B cell (primary cell): ENCODE measurements around the gene C12orf75. TPM values are rescaled to one million over a fixed set of nuclear protein-coding genes. Genes with fewer than 3 reads are reported as not detected.

Source experiments
- ATAC-seq: fragments of 200-7000 bp; cut with Tn5 transposase; one replicate; pipeline ENCODE4 v1.10.0; 2021; ENCODE audit warnings: low read depth, mild to moderate bottlenecking, moderate number of reproducible peaks, moderate library complexity
- CTCF ChIA-PET: fragments of 350-600 bp; sonication (Branson Sonifier 250); formaldehyde crosslinking; loops from one replicate; lab custom pipeline; 2021; ENCODE audit warnings: antibody characterized with exemption, inconsistent platforms; lab: Charles Lee
- POLR2A ChIA-PET: fragments of 350-600 bp; sonication (Branson Sonifier 250); formaldehyde crosslinking; loops from one replicate; lab custom pipeline; 2021; ENCODE audit warnings: antibody characterized with exemption; lab: Charles Lee
- DNase-seq: peaks from one replicate; pipeline ENCODE4 v3.0.0; 2013
- H2AFZ ChIP-seq: 2 replicates; pipeline ENCODE4 v1.6.1; 2012; ENCODE audit warnings: mild to moderate bottlenecking, low read depth, low read length; ENCODE audit not compliant: insufficient read depth, poor library complexity, severe bottlenecking
- H3K27ac ChIP-seq, 2 donors: 1 replicate in 1 of 2; 2 replicates in 1 of 2; pipeline ENCODE4 v1.5.1; 2012 to 2013; ENCODE audit warnings: low read length in 2 of 2, mild to moderate bottlenecking in 2 of 2, moderate library complexity in 1 of 2
- H3K27me3 ChIP-seq, 4 experiments: fragments of 200-600 bp in 1 of 4; sonication (generic) in 1 of 4; replicated peaks in 1 of 4; 1 replicate in 2 of 4; 2 replicates in 2 of 4; pipeline versions ENCODE4 v1.6.1 to v1.7.0; 2013 to 2016; ENCODE audit warnings: low read length in 3 of 4, mild to moderate bottlenecking in 2 of 4, mixed read lengths in 1 of 4, moderate library complexity in 1 of 4; ENCODE audit not compliant: insufficient read depth in 4 of 4, control insufficient read depth in 3 of 4; ENCODE audit errors: control extremely low read depth in 1 of 4
- H3K36me3 ChIP-seq, 2 experiments: replicated peaks in 1 of 2; 1 replicate in 1 of 2; 2 replicates in 1 of 2; pipeline versions ENCODE4 v1.6.1 to v1.7.1; 2013; ENCODE audit warnings: low read length in 1 of 2; ENCODE audit not compliant: insufficient read depth in 2 of 2, control insufficient read depth in 1 of 2; ENCODE audit errors: control extremely low read depth in 1 of 2, extremely low read depth in 1 of 2
- H3K4me1 ChIP-seq, 2 donors: fragments of 200-600 bp in 1 of 2; sonication (generic) in 1 of 2; 1 replicate in 1 of 2; 2 replicates in 1 of 2; pipeline versions ENCODE4 v1.5.1 to v1.6.1; 2013 to 2017; ENCODE audit warnings: low read length in 2 of 2; ENCODE audit not compliant: control insufficient read depth in 2 of 2, insufficient read depth in 2 of 2
- H3K4me2 ChIP-seq: replicated peaks from 2 replicates; pipeline ENCODE3; 2012; ENCODE audit warnings: mild to moderate bottlenecking, low read depth, low read length; ENCODE audit not compliant: poor library complexity, severe bottlenecking
- H3K4me3 ChIP-seq, 5 experiments: fragments of 200-600 bp in 1 of 5; sonication (generic) in 1 of 5; 1 replicate in 3 of 5; 2 replicates in 2 of 5; pipeline versions ENCODE4 v1.5.1 to v1.7.0; 2011 to 2016; ENCODE audit warnings: low read length in 4 of 5, mild to moderate bottlenecking in 4 of 5, low read depth in 2 of 5, control low read depth in 1 of 5, moderate library complexity in 1 of 5; ENCODE audit not compliant: insufficient read depth in 1 of 5; ENCODE audit errors: control extremely low read depth in 1 of 5, extremely low read depth in 1 of 5
- H3K79me2 ChIP-seq: fragments of 200-600 bp; sonication (generic); one replicate; pipeline ENCODE4 v1.6.0; 2016; ENCODE audit warnings: low read length; ENCODE audit not compliant: control insufficient read depth, insufficient read depth
- H3K9ac ChIP-seq: fragments of 200-600 bp; sonication (generic); 2 replicates; pipeline ENCODE4 v1.6.1; 2017; ENCODE audit warnings: mild to moderate bottlenecking, low read length, moderate library complexity
- H3K9me3 ChIP-seq, 3 donors: one replicate each; pipeline versions ENCODE4 v1.6.1 to v1.7.1; 2013; ENCODE audit warnings: low read length in 2 of 3; ENCODE audit not compliant: control insufficient read depth in 2 of 3, insufficient read depth in 1 of 3; ENCODE audit errors: control extremely low read depth in 1 of 3
- H4K20me1 ChIP-seq: 2 replicates; pipeline ENCODE4 v1.6.0; 2012; ENCODE audit warnings: mild to moderate bottlenecking, low read length; ENCODE audit not compliant: insufficient read depth, control insufficient read depth, poor library complexity, severe bottlenecking
- H3K27ac Mint-ChIP-seq: one replicate; pipeline ENCODE4 v1.8.0; 2021; ENCODE audit warnings: mixed read lengths
- H3K27me3 Mint-ChIP-seq: one replicate; pipeline ENCODE4 v1.8.0; 2021; ENCODE audit warnings: mixed read lengths
- H3K4me1 Mint-ChIP-seq: one replicate; pipeline ENCODE4 v1.8.0; 2021; ENCODE audit warnings: mixed read lengths
- H3K4me3 Mint-ChIP-seq: one replicate; pipeline ENCODE4 v1.8.0; 2021; ENCODE audit warnings: mixed read lengths
- H3K9me3 Mint-ChIP-seq: one replicate; pipeline ENCODE4 v1.8.0; 2022; ENCODE audit warnings: mixed read lengths; ENCODE audit not compliant: insufficient read depth
- EZH2 ChIP-seq: IDR thresholded peaks from 2 replicates; pipeline ENCODE4 v1.6.1; 2012; ENCODE audit warnings: borderline replicate concordance, low read depth, mild to moderate bottlenecking, moderate library complexity, low read length; ENCODE audit not compliant: insufficient read depth, poor library complexity, severe bottlenecking
- WGBS: methylation state at CpG from one replicate; pipeline ENCODE4 v1.1.5; 2013; ENCODE audit warnings: missing lambda C conversion rate; ENCODE audit not compliant: insufficient coverage; 5-methylcytosine and 5-hydroxymethylcytosine counted together
- intact Hi-C: fragments of 100-400 bp; cut with micrococcal nuclease; formaldehyde crosslinking; loops from one replicate; pipeline ENCODE4 v1.10.0; 2022
- polyA plus RNA-seq: library from polyadenylated mRNA; depleted of rRNA; stranded (reverse); fragments of >200 nt; gene quantifications from 2 replicates; pipeline ENCODE4 v1.2.3, GENCODE V29; 2012
- total RNA-seq, 2 donors: library from RNA; stranded (reverse); fragments of 120-200 nt in 1 of 2; gene quantifications; 1 replicate in 1 of 2; 2 replicates in 1 of 2; pipeline versions ENCODE4 v1.2.3 to v1.2.4, GENCODE V29; 2013 to 2022
- TF ChIP-seq, protein P1 (sequence below): fragments of 200-600 bp; IDR thresholded peaks from one replicate; pipeline ENCODE4 v1.8.0; 2022; ENCODE audit warnings: antibody characterized with exemption, mild to moderate bottlenecking

The C12orf75 gene
- total and polyA plus RNA-seq, 2 donors (not counting 1 experiment from before 2014, with no cell fraction given), result 8.5 to 12.9 TPM

GRCh38 chr12:105396024-105396423 lies 65.5 kb downstream of the C12orf75 start:
- no peak overlapping the region for H3K27ac ChIP-seq
- no peaks in the 10 kb centered on the region for H3K27me3 Mint-ChIP-seq
- DNase-seq (no peak), ATAC-seq (no peak)
- WGBS, result no CpG with 5 or more reads among the region's 1 CpG
- no peak overlapping the region for H2AFZ ChIP-seq
- H3K36me3 ChIP-seq, result no peaks in the 10 kb centered on the region
- H3K4me2 ChIP-seq, result no peak overlapping the region
- H3K4me1 Mint-ChIP-seq, result no peaks in the 10 kb centered on the region
- POLR2A ChIA-PET, result no interaction called here
- peaks cover 0 to 4% (median 3%) of the 10 kb centered on the region in 3 donors for H3K9me3 ChIP-seq
- intact Hi-C loops, result no loop called here
- peaks cover 11% of the 10 kb centered on the region for H3K9me3 Mint-ChIP-seq
- no peak overlapping the region for H3K4me3 Mint-ChIP-seq
- TF ChIP-seq, protein P1, sequence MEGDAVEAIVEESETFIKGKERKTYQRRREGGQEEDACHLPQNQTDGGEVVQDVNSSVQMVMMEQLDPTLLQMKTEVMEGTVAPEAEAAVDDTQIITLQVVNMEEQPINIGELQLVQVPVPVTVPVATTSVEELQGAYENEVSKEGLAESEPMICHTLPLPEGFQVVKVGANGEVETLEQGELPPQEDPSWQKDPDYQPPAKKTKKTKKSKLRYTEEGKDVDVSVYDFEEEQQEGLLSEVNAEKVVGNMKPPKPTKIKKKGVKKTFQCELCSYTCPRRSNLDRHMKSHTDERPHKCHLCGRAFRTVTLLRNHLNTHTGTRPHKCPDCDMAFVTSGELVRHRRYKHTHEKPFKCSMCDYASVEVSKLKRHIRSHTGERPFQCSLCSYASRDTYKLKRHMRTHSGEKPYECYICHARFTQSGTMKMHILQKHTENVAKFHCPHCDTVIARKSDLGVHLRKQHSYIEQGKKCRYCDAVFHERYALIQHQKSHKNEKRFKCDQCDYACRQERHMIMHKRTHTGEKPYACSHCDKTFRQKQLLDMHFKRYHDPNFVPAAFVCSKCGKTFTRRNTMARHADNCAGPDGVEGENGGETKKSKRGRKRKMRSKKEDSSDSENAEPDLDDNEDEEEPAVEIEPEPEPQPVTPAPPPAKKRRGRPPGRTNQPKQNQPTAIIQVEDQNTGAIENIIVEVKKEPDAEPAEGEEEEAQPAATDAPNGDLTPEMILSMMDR, result no peak
- TF ChIP-seq EZH2, result no peak
- H3K4me3 ChIP-seq, result no peak overlapping the region
- H3K4me1 ChIP-seq, result no peaks in the 10 kb centered on the region
- CTCF ChIA-PET, result interaction anchor here (1.4 kb wide), 1 partner anchor 25 kb away, joined by 4 read pairs; no protein-coding TSS in a partner anchor
- no peaks in the 10 kb centered on the region for H3K27me3 ChIP-seq
- no peak overlapping the region for H3K27ac Mint-ChIP-seq
- H3K9ac ChIP-seq, result no peak overlapping the region
- H4K20me1 ChIP-seq, result no peaks in the 10 kb centered on the region
- no peaks in the 10 kb centered on the region for H3K79me2 ChIP-seq

- Histone ChIP-seq H3K79me2 (no peaks in the 10 kb centered on the region), H3K27ac (no peak overlapping the region), H3K9me3 (peaks cover 0 to 4% (median 3%) of the 10 kb centered on the region in 3 donors), H2AFZ (no peak overlapping the region), H3K27me3 (no peaks in the 10 kb centered on the region), H3K9ac (no peak overlapping the region), H3K4me1 (no peaks in the 10 kb centered on the region), H3K4me2 (no peak overlapping the region), H3K4me3 (no peak overlapping the region), H4K20me1 (no peaks in the 10 kb centered on the region), H3K36me3 (no peaks in the 10 kb centered on the region)
- no peaks in the 10 kb centered on the region for H3K4me1 Mint-ChIP-seq
- no peak overlapping the region for H3K27ac Mint-ChIP-seq
- H3K27me3 Mint-ChIP-seq, result no peaks in the 10 kb centered on the region
- WGBS, result no CpG with 5 or more reads among the region's 2 CpGs
- H3K4me3 Mint-ChIP-seq, result no peak overlapping the region
- DNase-seq (no peak), ATAC-seq (no peak)
- CTCF ChIA-PET, result interaction anchor here (0.7 to 1.4 kb wide), 2 partner anchors 10 to 24 kb away, joined by 3 to 4 read pairs; no protein-coding TSS in a partner anchor
- intact Hi-C loops, result no loop called here
- POLR2A ChIA-PET, result no interaction called here
- H3K9me3 Mint-ChIP-seq, result peaks cover 11% of the 10 kb centered on the region
- TF ChIP-seq, protein P1, result no peak
- no peak for TF ChIP-seq EZH2
Observed at GRCh38 chr12:105396983-105397382, 66.5 kb downstream of the C12orf75 start.
